OCI-LY1 (cell line): ENCODE data around the gene CCR7.
A peak's percentile ranks its signal among the peaks of the same experiment; 100 is the strongest.
"Not testable (repeated sequence)": the region's sequence is repeated elsewhere in the genome, so short reads cannot be mapped to it uniquely, and the experiment has no call there.

Experiments used
- H2AFZ ChIP-seq: fragments of 200-600 bp; sonication (generic), shearing (Covaris generic); 2 replicates; pipeline ENCODE4 v1.6.0; 2014; ENCODE audit warnings: antibody characterized with exemption, mild to moderate bottlenecking, low read length
- H3F3A ChIP-seq: fragments of 200-600 bp; sonication (generic), shearing (Covaris generic); 2 replicates; pipeline ENCODE4 v1.6.0; 2014; ENCODE audit warnings: mild to moderate bottlenecking, antibody characterized with exemption, low read length, moderate library complexity; ENCODE audit not compliant: insufficient read depth
- H3K27ac ChIP-seq: fragments of 200-600 bp; sonication (generic); 2 replicates; pipeline ENCODE4 v1.5.1; 2014; ENCODE audit warnings: low read length, mixed run types, mild to moderate bottlenecking, low read depth; ENCODE audit not compliant: poor library complexity, severe bottlenecking
- H3K27me3 ChIP-seq: fragments of 200-600 bp; sonication (generic); 2 replicates; pipeline ENCODE4 v1.6.0; 2014; ENCODE audit warnings: antibody characterized with exemption, mild to moderate bottlenecking, low read length, moderate library complexity; ENCODE audit not compliant: insufficient read depth
- H3K36me3 ChIP-seq: fragments of 200-600 bp; sonication (generic); 2 replicates; pipeline ENCODE4 v1.6.1; 2014; ENCODE audit warnings: mild to moderate bottlenecking, antibody characterized with exemption, low read length, moderate library complexity, mixed read lengths; ENCODE audit not compliant: insufficient read depth
- H3K4me1 ChIP-seq: fragments of 200-600 bp; sonication (generic); 2 replicates; pipeline ENCODE4 v1.5.1; 2014; ENCODE audit warnings: mild to moderate bottlenecking, low read length, moderate library complexity; ENCODE audit not compliant: insufficient read depth, severe bottlenecking
- H3K4me2 ChIP-seq: fragments of 200-600 bp; sonication (generic), shearing (Covaris generic); 2 replicates; pipeline ENCODE4 v1.6.1; 2014; ENCODE audit warnings: low read length
- H3K4me3 ChIP-seq: fragments of 200-600 bp; sonication (generic); 2 replicates; pipeline ENCODE4 v1.5.1; 2014; ENCODE audit warnings: low read length, low read depth, mild to moderate bottlenecking, mixed read lengths; ENCODE audit not compliant: poor library complexity, severe bottlenecking
- H3K79me2 ChIP-seq: fragments of 200-600 bp; shearing (Covaris generic); 2 replicates; pipeline ENCODE4 v1.6.1; 2016; ENCODE audit warnings: mixed run types, low read length, mixed read lengths; ENCODE audit not compliant: insufficient read depth
- H3K9ac ChIP-seq: fragments of 200-600 bp; sonication (generic), shearing (Covaris generic); 2 replicates; pipeline ENCODE4 v1.6.1; 2014; ENCODE audit warnings: mild to moderate bottlenecking, low read length, mixed read lengths
- H3K9me2 ChIP-seq: fragments of 200-600 bp; sonication (generic), shearing (Covaris generic); 2 replicates; pipeline ENCODE4 v1.6.1; 2014; ENCODE audit warnings: low read depth, mild to moderate bottlenecking, low read length, mixed read lengths
- H3K9me3 ChIP-seq: fragments of 200-600 bp; shearing (Covaris generic); 2 replicates; pipeline ENCODE4 v1.6.1; 2014; ENCODE audit warnings: low read length, mixed read lengths
- H4K20me1 ChIP-seq: fragments of 200-600 bp; sonication (generic), shearing (Covaris generic); 2 replicates; pipeline ENCODE4 v1.6.0; 2016; ENCODE audit warnings: mild to moderate bottlenecking, low read length; ENCODE audit not compliant: insufficient read depth
- EZH2 ChIP-seq: fragments of 200-600 bp; sonication (generic), shearing (Covaris generic); IDR thresholded peaks from 2 replicates; pipeline ENCODE4 v1.8.0; 2017; ENCODE audit warnings: borderline replicate concordance, mixed run types, mild to moderate bottlenecking, antibody characterized with exemption, low read length, moderate library complexity, mixed read lengths
- TF ChIP-seq, protein P1 (sequence below): fragments of 200-600 bp; sonication (generic), shearing (Covaris generic); IDR thresholded peaks from 2 replicates; pipeline ENCODE4 v1.5.1; 2017; ENCODE audit warnings: mild to moderate bottlenecking, antibody characterized with exemption, low read length, moderate library complexity, mixed read lengths

Gene CCR7

DNA sequence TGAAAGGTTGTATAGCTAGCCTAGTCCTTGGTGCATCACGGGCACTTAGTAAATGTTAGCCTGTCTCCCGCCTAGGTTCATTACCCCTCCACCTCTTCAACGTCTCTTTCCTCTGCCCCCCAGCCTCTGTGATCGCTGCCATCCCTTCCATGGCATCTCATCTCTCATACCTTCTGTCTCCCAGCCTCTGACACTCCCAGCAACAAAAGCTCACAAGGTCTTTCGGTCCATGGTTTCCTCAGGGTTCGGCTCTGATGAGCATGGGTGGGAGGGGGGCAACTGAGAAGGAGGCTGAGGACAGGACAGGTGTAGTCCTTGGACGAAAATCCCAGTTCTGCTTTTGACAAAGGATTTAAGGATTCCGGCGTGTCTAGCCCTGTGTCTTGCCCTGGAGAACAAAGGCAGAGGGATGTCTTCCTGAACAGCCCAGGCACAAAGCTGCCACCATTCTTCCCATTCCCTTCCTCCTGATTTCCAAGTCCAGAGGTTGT lies 16.7 kb downstream of the CCR7 start:
- H3K9ac ChIP-seq = no peak overlapping the region

DNA sequence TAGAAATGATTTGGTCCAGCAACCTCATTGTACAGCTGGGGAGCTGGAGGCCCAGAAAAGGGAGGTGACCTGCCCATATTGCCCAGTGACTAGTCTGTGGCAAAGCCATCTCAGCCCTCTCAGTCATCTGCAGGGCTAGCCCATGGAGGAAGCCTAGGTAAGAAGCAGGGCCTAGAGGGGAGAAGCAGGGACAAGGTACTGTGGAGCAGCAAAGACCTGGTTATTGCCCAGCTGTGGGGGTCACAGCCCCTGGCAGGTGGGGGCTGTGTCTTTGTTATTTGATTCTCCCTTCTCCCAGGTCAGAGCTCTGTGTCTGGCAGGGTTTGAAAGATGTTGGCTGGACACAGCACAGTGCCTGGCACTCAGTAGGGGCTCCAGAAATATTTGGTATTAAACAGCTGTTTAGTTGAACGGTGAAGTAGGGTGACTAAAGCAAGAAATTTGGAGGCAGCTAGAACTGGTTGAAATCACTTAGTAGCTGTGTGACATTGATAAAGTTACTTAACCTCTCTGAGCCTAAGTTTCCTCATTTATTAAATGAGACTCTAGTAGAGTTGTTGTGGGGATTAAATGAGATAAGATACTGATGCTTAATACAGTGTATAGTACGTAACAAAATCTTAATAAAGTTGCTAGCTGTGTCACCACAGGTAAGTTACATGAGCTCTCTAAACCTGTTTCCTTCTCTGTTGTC lies 17.3 kb downstream of the CCR7 start:
- peaks cover 37% of the 10 kb centered on the region for H3K4me1 ChIP-seq
- no peaks in the 10 kb centered on the region for H3K9me2 ChIP-seq
- H3F3A ChIP-seq = no peaks in the 10 kb centered on the region
- peak overlapping the region; percentile 86 for H3K27ac ChIP-seq
- H3K4me2 ChIP-seq = peak overlapping the region; percentile 14; the same call in 1 of the 2 replicates
- H3K4me3 ChIP-seq = no peak overlapping the region
- H3K36me3 ChIP-seq = no peaks in the 10 kb centered on the region
- TF ChIP-seq, protein P1, sequence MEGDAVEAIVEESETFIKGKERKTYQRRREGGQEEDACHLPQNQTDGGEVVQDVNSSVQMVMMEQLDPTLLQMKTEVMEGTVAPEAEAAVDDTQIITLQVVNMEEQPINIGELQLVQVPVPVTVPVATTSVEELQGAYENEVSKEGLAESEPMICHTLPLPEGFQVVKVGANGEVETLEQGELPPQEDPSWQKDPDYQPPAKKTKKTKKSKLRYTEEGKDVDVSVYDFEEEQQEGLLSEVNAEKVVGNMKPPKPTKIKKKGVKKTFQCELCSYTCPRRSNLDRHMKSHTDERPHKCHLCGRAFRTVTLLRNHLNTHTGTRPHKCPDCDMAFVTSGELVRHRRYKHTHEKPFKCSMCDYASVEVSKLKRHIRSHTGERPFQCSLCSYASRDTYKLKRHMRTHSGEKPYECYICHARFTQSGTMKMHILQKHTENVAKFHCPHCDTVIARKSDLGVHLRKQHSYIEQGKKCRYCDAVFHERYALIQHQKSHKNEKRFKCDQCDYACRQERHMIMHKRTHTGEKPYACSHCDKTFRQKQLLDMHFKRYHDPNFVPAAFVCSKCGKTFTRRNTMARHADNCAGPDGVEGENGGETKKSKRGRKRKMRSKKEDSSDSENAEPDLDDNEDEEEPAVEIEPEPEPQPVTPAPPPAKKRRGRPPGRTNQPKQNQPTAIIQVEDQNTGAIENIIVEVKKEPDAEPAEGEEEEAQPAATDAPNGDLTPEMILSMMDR = no peak
- TF ChIP-seq EZH2 = no peak
- no peaks in the 10 kb centered on the region for H3K9me3 ChIP-seq
- no peaks in the 10 kb centered on the region for H3K27me3 ChIP-seq
- H3K9ac ChIP-seq = peak overlapping the region; percentile 50
- H4K20me1 ChIP-seq = no peaks in the 10 kb centered on the region
- H2AFZ ChIP-seq = no peak overlapping the region
- no peaks in the 10 kb centered on the region for H3K79me2 ChIP-seq

More for the DNA sequence above, 16.7 kb downstream of the CCR7 start:
- Histone ChIP-seq H3K4me1 (peaks cover 37% of the 10 kb centered on the region), H3K27ac (no peak overlapping the region), H3K36me3 (no peaks in the 10 kb centered on the region), H3K9me3 (no peaks in the 10 kb centered on the region), H3F3A (no peaks in the 10 kb centered on the region), H3K79me2 (no peaks in the 10 kb centered on the region), H3K4me3 (no peak overlapping the region), H3K4me2 (no peak overlapping the region), H3K27me3 (no peaks in the 10 kb centered on the region), H2AFZ (no peak overlapping the region), H4K20me1 (no peaks in the 10 kb centered on the region), H3K9me2 (no peaks in the 10 kb centered on the region)
- no peak for TF ChIP-seq EZH2
- TF ChIP-seq, protein P1 = no peak

DNA sequence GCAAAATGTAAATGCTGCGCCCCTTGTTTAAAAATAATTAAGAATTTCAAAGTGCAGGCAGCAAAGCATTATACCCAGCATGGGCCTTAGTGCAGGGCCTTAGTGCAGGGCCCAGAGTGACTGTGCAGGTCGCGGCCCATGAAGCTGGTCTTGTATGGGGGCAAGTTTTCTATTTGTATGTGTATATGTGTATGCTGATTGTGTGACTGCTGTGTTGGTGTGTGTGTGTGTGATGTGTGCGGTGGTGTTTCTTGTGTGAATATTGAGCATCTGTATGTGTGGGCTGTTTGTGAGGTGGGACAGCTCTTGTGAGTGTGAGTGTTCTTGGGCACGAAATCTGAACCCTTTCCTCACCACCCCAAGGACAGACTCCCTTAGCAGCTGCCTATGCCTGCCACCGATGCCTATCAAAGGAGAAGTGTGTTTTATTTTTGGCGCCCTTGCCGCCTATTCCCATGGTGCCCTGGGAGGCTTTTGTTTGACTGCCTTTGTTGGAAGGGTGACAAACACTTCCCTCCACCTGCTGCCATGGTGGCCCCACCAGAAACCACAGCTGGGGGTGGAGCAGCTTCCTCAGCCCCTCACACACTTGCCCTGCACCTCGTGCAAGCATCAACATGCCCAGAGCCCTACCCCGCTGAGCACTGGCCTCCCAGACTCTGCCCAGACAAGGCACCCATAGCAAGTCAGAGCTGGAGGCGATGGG lies 18.0 kb downstream of the CCR7 start:
- TF ChIP-seq EZH2 = no peak
- TF ChIP-seq, protein P1 = no peak
- Histone ChIP-seq H3K4me1 (peaks cover 44% of the 10 kb centered on the region), H3K79me2 (no peaks in the 10 kb centered on the region), H3F3A (no peaks in the 10 kb centered on the region), H3K9ac (peak overlapping the region; percentile 50), H3K4me2 (peak overlapping the region; percentile 14; the same call in 1 of the 2 replicates), H4K20me1 (no peaks in the 10 kb centered on the region), H3K9me2 (no peaks in the 10 kb centered on the region), H3K9me3 (no peaks in the 10 kb centered on the region), H2AFZ (no peak overlapping the region), H3K4me3 (no peak overlapping the region), H3K27me3 (no peaks in the 10 kb centered on the region), H3K36me3 (no peaks in the 10 kb centered on the region), H3K27ac (peak overlapping the region; percentile 86)

DNA sequence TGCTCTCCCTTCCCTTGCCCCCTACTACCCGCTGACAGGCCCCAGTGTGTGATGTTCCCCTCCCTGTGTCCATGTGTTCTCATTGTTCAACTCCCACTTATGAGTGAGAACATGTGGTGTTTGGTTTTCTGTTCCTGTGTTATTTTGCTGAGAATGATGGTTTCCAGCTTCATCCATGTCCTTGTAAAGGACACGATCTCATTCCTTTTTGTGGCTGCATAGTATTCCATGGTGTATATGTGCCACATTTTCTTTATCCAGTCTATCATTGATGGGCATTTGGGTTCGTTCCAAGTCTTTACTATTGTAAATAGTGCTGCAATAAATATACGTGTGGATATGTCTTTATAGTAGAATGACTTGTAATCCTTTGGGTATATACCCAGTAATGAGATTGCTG lies 18.8 kb downstream of the CCR7 start:
- peaks cover 51% of the 10 kb centered on the region for H3K4me1 ChIP-seq
- not testable (repeated sequence) for H3K27ac ChIP-seq, H3K4me3 ChIP-seq, H3K9ac ChIP-seq, H3K27me3 ChIP-seq, H2AFZ ChIP-seq, H3F3A ChIP-seq, H3K4me2 ChIP-seq, H3K36me3 ChIP-seq, H3K79me2 ChIP-seq, H3K9me3 ChIP-seq, H3K9me2 ChIP-seq, H4K20me1 ChIP-seq
